Measurements from ENCODE around the gene TBX18.

The TBX18 gene

DNA sequence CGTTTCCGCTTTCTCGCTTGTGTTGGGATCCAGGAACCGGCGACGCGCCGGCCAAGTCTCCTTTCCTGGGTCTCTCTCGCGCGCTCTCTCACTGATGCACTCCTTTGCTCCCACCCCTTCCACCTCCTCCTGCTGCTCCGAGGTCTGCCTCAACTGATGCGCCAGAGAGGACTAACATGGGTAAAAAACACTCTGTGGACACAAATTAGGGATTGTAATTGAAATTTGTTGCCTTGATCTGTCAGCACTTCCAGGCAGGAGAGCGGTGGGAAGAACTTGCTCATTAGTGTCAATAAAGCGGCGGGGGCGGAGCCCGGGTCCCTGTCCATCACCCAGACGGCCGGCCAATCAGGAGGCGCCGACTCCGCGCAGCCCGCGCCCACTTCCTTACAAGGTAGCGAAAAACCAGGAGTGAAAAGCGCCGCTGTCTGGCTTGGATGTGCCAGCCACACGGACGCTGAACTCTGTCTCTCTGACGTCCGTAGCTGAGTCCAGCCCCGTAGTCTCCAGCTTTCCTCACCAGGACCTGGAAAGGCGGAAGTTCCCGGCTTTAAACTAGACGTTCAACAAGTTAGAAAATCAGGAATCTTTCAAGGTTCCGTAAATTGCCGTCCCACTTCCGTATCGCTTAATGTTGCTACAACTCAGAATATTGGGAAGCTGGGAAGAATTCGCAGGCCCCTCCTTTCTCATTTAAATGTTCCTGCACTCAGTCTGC, at the start of gene TBX18:
TSS of gene TBX18 (minus strand) at position 267 of the 718 bp plus-strand sequence. CDS start 417 bp downstream, outside the sequence.
- DNase-seq (ENCODE audit: low spot score): no peak

DNA sequence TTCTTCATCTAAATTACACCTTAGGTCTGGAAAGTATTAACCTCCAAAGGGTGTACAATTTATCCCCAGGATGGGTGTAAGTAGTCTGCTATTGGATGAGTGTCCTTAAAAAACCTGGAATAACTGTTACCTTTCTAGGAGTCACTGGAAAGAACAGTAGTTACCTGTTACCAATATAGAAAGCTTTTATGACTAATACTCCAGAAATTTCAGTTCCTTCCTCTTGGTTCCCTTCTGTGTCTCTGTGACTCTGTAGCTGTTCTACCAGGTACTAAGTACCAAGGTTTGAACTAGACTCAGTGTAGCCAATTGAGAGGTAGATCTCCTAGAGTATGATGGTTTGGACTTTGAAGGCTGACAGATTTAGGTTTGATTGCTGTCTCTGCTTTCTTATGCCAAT, 47.0 kb upstream of the TBX18 start:
- no peak for DNase-seq (ENCODE audit: low spot score)

DNA sequence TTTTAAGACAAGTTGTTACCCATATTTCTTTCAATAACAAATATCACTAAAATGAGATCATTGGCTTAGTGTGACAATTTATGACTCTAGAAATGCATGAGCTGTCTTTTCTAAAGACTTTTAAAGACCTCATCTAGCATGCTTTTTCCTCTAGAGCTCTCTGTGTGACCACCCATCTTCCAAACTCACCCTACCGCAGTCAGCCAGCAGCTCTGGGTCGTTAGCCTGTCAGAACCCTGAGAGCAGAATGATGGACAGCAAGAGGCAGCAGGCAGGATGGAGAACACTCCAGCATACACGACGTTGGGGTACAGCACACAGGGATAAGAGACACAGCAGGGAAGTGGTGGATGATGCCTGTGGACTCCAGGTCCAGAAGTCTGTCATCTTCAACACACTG, 45.1 kb upstream of the TBX18 start:
- DNase-seq (ENCODE audit: low spot score): no peak

DNA sequence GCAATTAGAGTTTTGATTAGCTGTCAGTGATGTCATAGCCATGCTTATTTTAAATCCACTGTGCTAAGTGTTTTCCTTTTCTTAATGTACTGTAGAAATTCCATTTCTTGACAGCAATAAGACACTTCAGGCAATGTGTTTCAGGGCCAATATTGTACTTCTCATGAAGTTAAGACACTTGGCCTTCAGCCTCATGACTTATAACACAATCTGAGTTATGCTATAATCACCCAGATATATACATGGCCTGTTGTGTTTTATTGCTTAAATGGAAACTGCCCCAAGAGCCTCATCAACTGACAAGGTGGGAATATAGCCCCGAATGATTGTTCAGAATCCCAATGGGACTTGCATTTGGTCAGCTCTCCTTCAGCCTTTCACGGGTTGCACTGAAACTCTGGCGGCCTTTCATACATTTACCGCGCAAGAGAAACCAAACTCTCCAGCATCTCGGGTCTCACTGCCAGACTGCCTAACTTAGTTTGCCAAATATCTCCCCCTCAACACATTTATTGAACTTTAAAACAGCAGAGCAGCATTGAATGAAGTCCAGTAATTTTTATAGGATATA, 44.2 kb upstream of the TBX18 start:
- no peak for DNase-seq (ENCODE audit: low spot score)

DNA sequence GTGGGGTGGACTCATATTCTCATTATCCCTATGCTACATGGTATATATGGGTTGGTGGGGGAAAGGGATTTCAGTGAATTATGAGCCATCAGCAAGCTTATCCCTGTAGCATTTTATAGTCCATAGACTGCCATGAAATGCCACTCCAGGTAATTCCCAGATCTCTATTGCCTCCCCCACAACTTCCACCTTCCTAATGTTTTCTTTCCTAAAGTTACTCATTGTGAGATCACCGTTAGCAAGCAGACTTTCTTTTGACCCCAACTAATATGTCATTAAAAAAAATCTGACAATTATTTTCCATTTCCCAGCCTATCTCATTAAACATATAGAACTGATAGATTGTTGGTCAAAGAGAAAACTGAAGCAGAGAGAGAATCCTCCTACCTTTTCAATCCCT, 40.7 kb upstream of the TBX18 start:
- DNase-seq (ENCODE audit: low spot score): no peak

DNA sequence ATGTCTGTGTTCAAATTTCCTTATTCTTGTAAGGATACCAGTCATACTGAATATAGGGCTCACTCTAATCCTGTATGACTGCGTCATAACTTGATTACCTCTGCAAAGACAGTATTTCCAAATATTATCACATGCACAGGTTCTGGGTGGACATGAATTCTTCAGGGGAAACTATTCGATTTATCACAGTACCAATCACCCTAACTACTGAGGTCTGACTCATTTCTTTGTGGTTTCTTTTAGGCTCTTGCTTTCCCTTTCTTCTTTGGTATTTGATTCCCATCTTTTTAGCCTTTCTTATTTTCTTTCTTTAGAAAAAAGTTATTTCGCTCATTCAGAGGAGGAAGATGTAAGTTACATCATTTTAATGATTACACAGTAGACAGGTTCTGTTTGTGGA, 40.3 kb upstream of the TBX18 start:
- no peak for DNase-seq (ENCODE audit: low spot score)

DNA sequence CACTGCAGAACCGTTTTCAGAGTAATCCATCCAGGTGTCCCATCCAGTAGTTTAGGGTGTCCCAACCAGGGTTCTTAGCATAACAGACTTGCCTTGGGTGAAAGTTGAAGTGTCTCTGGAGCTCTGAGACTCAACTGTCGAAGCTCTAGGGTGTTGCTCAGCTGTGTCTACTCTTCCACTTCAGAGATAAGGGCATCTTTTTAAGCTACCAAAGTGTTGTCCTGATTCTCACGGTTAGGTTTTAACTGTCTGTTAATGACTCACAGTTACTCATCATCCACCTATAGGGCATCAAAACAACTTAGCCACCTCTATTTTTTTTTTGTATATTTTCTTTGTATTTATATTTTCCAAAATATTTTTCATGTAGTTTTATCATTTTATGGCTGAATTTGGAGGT, 36.9 kb upstream of the TBX18 start:
- DNase-seq (ENCODE audit: low spot score): no peak

DNA sequence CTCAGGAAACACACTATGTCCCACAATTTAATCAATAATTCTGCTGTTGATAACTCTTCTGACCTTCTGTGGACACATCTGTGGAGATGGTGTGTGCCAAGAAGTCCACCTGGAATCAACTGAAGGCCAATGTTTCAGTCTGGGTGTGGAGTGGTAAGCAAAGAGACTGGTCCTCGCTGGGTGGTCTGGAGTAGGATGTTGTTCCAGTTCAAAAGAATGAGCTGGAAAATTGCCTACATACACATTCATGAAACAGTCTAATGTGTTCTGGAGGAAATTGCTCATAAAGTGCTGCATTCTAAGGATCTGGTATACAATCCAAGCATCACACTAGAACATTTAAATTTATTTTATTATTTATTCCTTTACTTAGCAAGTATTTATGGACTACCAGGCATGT, 33.9 kb upstream of the TBX18 start:
- DNase-seq (ENCODE audit: low spot score): no peak

DNA sequence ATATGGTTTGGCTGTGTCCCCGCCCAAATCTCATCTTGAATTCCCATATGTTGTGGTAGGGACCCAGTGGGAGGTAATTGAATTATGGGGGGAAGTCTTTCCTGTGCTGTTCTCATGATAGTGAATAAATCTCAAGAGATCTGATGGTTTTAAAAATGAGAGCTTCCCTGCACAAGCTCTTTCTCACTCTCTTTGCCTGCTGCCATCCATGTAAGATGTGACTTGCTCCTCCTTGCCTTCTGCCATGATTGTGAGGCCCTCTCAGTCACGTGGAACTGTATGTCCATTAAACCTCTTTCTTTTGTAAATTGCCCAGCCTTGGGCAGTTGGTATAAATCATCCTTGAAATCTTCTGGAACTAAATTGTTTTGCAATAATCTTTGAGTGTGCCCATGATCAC, 31.9 kb upstream of the TBX18 start:
- DNase-seq (ENCODE audit: low spot score): no peak

DNA sequence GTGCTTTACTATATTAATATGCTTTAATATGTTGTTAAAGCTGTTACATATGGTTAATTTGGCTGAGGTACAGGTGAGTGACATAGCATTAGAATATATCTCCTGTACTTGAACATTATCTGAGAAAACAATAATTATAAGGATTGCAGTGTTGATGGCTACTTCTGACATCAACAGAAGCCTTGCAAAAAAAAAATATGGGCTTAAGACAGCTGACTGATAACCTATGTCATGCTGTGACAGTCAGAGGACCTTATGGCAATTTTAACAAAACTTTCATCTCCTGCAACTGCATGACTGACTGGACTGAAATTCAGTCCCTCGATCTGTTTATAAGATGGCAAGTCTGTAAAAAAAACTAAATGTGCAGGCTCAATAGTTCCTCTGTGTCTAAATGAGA, 27.5 kb upstream of the TBX18 start:
- DNase-seq (ENCODE audit: low spot score): no peak

DNA sequence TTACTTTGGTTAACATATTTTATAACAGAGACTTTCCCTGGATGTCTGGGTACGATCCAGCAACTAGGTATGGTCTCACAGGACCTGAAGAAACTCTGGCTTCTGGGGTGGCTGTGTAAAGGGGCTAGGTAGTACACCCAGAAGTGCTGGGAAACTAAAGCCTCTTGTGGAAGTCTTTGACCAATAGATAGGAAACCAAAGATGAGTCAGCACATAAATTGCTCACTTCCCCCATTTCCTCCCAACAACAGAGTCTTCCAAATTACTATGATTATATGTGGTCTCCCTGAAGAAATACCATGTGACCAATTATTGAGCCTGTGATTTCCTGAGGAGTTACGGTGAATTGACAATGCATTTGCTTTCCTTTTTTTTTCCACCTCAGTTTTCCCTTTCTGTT, 26.8 kb upstream of the TBX18 start:
- DNase-seq (ENCODE audit: low spot score): no peak

DNA sequence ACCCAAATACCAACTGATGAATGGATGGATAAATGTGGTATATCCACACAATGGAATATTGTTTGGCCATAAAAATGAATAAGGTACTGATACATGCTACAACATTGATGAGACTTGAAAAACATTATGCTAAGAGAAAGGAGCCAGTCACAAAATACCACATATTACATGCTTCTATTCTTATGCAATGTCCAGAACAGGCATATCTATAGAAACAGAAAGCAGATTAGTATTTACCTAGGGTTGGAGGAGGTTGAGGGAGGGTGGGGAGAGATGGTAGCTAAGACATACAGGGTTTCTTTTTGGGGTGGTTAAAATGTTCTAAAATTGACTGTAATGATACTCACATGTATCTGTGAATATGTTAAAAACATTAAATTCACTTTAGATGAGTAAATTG, 24.8 kb upstream of the TBX18 start:
- DNase-seq (ENCODE audit: low spot score): no peak

DNA sequence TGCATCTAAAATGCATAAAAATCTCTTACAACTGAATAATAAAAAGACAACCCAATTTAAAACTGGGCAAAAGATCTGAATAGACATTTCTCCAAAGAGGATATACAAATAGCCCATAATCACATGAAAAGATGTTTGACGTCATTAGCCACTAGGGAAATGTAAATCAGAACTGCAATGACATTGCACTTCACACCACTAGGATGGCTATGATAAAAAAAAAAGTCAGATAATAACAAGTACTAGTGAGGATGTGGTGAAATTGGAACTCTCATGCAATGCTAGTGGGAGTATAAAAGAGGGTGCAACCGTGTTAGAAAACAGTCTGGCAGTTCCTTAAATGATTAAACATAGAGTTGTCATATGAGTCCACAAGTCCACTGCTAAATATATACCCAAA, 24.3 kb upstream of the TBX18 start:
- DNase-seq (ENCODE audit: low spot score): no peak

DNA sequence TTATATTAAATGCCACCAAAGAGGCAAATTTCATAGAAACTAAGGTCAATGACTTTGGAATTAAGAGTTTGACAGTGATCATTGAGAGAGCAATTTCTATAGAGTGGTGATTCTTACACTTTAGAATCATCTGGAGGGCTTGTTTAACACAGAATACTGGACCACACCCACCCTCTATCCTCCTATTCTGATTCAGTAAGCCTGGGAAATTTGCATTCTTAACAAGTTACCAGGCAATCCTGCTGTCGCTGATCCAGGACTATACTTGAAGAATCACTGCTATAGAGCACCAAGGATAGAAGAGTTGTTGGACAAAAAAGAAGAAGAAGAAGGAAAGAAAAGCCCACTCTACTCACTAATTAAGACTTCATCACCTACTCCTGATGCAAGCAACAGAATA, 21.3 kb upstream of the TBX18 start:
- DNase-seq (ENCODE audit: low spot score): no peak

DNA sequence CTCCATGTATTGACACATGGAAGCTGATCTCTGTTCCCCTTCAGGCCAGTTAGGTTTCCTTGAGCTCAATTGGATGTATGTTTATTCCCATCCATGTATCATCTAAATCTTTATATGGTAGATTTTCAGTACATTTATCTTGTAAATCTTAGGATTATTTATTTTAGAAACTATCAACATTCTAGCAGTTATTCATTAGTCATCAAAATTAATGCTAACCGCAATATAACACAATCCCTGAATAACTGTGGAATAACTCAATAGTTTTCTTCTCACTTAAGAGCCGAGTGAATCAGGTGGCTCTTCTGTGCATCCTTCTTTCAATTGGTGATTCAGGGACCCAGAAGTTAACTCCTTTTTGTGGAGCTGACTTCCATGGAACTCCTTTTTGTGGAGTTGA, 15.5 kb upstream of the TBX18 start:
- DNase-seq (ENCODE audit: low spot score): no peak

DNA sequence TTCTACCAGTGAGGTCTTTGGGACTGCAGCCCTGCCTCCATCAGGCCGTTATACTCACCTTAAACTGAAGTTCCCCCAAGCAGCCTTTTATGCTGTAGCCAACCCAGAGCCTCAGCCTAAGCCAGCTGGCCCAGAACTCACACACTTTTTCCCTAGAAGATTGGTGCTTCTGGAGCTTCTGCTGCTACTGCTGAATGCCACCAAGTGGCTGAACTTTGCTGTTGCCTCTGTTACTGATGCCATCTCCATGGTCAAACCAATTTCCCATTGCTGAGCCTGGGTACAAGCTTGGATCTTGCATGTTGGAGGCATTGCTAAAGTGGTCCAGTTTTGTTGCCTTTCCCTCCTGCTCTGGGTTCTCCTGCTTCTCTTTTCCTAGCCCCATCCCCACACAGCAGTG, 15.0 kb upstream of the TBX18 start:
- no peak for DNase-seq (ENCODE audit: low spot score)

DNA sequence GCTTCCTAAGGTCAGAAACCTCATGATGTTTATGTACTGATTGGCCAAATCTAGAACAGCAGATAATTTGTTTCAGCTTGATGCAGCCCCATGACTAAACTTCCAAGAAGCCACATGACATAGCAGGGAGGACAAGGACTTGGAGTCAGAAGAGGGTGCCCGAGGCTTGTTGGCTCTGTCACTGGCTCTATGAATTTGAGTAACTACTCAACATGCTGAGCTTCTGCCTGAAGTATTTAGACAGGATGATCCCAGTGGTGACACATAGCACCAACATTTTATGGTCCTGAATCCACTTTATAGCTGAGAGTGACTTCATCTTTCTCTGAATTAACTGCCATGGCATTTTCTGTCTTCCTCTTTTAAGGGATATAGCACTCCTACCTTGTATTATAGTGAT, 13.5 kb upstream of the TBX18 start:
- DNase-seq (ENCODE audit: low spot score): no peak

DNA sequence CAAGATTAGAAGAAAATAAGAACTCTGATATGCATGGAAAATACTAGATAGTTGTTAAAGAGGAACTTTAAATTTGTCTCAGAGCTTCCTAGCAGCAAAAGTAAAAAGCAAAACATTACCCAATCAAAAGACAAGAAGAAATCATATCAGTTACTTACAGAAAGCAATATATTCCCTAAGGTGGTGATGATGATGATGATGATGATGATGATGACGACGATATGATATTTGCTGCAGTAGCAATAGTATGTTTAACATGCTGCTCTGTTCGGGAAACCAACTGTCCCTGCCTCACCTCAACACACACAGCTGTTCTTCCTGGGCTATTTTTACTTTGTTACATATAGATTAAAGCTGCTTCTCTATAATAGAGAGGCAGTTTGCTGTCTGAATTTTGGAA, 12.0 kb upstream of the TBX18 start:
- no peak for DNase-seq (ENCODE audit: low spot score)

DNA sequence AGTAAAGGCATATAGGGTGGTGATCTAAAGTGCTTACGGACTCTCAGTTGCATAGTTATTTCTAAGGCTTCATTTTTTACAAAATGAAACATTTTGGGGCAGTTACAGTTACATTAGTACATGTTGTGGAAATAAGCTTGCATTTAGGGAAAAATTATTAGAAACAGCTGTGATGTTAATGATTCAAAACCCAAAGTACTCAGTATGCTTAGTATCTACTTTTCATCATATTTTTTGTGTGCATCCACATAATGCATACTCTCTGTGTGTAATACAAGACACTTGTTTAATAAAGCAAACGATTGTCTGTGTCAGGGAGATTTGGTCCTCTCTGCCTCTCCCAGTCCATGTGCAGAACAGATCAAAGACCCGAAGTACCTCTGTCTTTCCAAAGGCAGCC, 11.4 kb upstream of the TBX18 start:
- DNase-seq (ENCODE audit: low spot score): no peak

DNA sequence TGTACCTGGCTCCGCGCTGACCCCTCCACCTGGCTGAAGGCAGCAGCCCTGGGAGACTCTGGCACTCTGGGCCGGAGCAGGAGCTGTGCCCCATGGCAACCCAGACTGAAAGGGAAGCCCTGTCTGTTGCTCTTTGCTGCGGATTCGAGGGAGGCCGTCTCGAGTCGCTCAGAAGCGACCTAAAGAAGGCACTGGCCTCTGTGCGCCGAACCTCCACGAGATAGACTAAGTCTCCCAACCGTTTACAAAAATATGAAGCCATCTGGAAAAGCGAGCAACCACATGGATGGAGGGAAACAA, 10.5 kb upstream of the TBX18 start:
- no peak for DNase-seq (ENCODE audit: low spot score)

DNA sequence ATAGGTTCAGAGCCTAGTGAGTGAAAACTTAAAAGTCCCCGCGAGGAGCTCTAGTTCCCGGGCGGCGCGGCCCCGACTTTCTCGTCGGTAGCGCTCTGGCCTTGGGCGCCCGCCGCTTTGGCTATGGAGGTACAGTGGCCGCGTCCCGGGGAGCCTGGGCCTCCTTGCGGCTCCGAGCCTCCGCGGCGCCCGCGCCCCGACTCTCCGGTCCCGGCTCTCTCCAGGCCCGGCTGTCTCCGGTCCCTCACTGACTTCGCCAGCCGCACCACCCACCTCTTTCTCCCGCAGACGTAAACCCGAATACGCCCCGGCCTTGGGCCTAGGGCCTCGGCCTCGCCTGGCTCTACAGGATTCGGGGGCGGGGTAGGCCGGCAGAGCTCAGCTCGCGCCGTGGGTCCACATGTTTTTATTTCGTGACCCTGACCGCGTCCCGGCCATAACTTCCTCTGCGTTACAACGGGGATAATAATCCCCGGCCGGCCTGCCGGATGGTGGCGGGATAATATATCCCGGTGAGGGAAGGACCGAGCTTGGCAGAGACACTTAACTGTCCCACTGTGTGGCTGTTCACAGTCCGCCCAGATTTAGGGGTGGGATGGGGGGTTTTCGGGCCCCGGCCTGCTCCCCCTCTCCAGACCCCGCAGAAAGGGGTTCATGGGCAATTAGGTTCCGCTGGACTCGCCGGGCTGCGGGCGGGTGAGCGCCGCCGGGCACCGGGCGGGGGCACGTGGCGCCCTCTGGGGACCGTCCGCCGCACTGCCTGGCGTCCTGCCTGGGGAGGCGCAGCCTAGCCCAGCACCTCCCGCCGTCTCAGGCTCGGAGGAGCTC, 10.0 kb upstream of the TBX18 start:
- DNase-seq (ENCODE audit: low spot score): no peak

DNA sequence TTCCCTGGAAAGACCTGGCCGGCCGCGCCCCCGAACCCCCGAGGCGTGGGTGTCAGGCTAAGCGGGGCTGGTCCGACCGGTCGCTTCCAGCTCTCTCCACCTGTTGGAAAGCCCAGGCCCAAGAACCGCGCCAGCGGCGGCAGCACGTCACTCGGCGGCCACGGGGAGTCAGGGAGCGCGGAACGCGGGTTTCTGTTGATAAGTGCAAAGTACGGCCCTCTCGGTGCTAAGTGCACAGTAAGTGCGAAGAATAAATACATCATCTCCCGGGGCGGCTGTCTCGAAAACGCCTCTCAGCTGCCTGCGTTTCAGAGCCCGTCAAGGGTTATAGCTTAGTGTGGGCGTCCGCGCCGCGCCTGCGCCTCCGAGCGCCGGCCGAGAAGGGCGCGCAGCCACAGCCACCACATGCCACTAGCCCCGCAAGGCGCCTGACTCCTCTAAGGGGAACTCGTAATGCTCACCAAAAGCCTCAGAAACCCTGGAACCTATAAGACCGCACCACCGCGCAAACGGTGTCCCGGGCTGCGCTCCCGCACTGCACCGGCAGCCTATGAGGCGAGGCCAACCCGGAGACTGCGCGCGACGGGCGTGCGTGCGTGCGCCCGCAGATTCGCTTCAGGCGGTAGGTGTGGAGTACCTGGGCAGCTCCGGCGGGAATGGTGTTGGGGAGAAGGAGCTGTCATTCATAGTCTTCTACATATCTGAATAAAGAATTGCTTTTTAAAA, 9.2 kb upstream of the TBX18 start:
- DNase-seq (ENCODE audit: low spot score): no peak

DNA sequence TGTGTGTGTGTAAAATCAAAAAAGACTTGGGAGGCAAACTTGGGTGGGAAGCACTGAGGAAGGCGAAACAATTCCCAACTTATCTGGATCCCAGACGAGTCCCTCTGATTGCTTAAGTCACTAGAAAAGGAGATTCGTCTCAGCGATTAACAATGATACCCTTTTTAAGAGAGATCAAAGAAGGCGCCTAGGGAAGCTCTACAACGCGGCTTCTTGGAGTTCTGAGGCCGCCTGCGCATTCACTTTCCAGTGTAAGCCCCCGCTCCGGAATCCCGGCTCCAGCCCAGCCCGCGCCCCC, 8.7 kb upstream of the TBX18 start:
- no peak for DNase-seq (ENCODE audit: low spot score)
